Measurements from ENCODE around the gene NCAPD3. TPM values are rescaled to one million over a fixed set of nuclear protein-coding genes. Genes with fewer than 3 reads are reported as not detected.

NCAPD3 gene
- total and polyA plus RNA-seq, 2 experiments from 2014 or later: 13.3 to 16.3 TPM

DNA sequence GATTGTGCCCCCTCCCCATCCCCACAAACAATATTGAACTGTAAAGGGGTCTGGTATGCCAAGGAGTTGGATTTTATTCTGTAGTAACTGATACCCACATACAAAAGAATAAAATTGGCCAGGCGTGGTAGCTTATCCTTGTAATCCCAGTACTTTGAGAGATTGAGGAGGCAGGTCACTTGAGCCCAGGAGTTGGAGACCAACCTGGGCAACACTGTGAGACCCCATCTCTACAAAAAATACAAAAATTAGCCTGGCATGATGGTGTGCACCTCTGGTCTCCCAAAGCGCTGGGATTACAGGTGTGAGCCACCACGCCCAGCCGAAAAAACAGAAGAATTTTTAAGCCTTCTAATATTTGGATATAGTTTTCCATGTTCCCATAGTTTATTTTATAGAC is 48.2 kb upstream of the NCAPD3 start:
- TF ChIP-seq EZH2 (IDR thresholded peaks at IDR 0.05; ENCODE audit: insufficient read depth, poor library complexity, severe bottlenecking) (no peak), EZH2phosphoT487 (IDR thresholded peaks at IDR 0.05; ENCODE audit: insufficient read depth, low read depth) (no peak)
- H4K20me1 ChIP-seq (ENCODE audit: insufficient read depth): no peaks in the 10 kb centered on the region
- no peak overlapping the region for H3K4me3 ChIP-seq
- H3K27ac ChIP-seq: no peak overlapping the region
- no peak overlapping the region for H3K9ac ChIP-seq
- H3K79me2 ChIP-seq (ENCODE audit: insufficient read depth): no peaks in the 10 kb centered on the region
- no peaks in the 10 kb centered on the region for H3K9me3 ChIP-seq (ENCODE audit: low read depth)
- H3K4me1 ChIP-seq (ENCODE audit: insufficient read depth): peaks cover 6% of the 10 kb centered on the region
- no peak for DNase-seq
- no peak overlapping the region for H3K4me2 ChIP-seq (ENCODE audit: unreplicated experiment)
- no peak overlapping the region for H2AFZ ChIP-seq
- H3K36me3 ChIP-seq (ENCODE audit: low read depth): no peaks in the 10 kb centered on the region
- H3K9me2 ChIP-seq (ENCODE audit: insufficient read depth): no peaks in the 10 kb centered on the region
- H3K27me3 ChIP-seq (replicated peaks; ENCODE audit: insufficient read depth): peaks cover 56% of the 10 kb centered on the region
- in situ Hi-C loops (cut with MboI): no loop called here
- 80% methylated on average over 4 of the region's 4 CpGs for WGBS, 2 experiments (ENCODE audit: low coverage in 1 of 2, low lambda C conversion rate in 2 of 2, missing lambda C conversion rate in 2 of 2)
- H3F3A ChIP-seq (ENCODE audit: insufficient read depth): peaks cover 8% of the 10 kb centered on the region

GRCh38 chr11:134270250-134270714 is 46.5 kb upstream of the NCAPD3 start:
- H3K9ac ChIP-seq: no peak overlapping the region
- H4K20me1 ChIP-seq (ENCODE audit: insufficient read depth): no peaks in the 10 kb centered on the region
- H3K4me2 ChIP-seq (ENCODE audit: unreplicated experiment): no peak overlapping the region
- H3F3A ChIP-seq (ENCODE audit: insufficient read depth): peaks cover 25% of the 10 kb centered on the region
- no peak overlapping the region for H2AFZ ChIP-seq
- H3K27ac ChIP-seq: no peak overlapping the region
- H3K79me2 ChIP-seq (ENCODE audit: insufficient read depth): no peaks in the 10 kb centered on the region
- H3K9me3 ChIP-seq (ENCODE audit: low read depth): no peaks in the 10 kb centered on the region
- no peaks in the 10 kb centered on the region for H3K36me3 ChIP-seq (ENCODE audit: low read depth)
- 44 to 52% methylated on average over 5 of the region's 5 CpGs for WGBS, 2 experiments (ENCODE audit: low coverage in 1 of 2, low lambda C conversion rate in 2 of 2, missing lambda C conversion rate in 2 of 2)
- H3K4me1 ChIP-seq (ENCODE audit: insufficient read depth): peaks cover 18% of the 10 kb centered on the region
- no peak for DNase-seq
- TF ChIP-seq EZH2phosphoT487 (IDR thresholded peaks at IDR 0.05; ENCODE audit: insufficient read depth, low read depth): no peak
- TF ChIP-seq EZH2 (IDR thresholded peaks at IDR 0.05; ENCODE audit: insufficient read depth, poor library complexity, severe bottlenecking): no peak
- no peak overlapping the region for H3K4me3 ChIP-seq
- no peaks in the 10 kb centered on the region for H3K9me2 ChIP-seq (ENCODE audit: insufficient read depth)
- peaks cover 40% of the 10 kb centered on the region for H3K27me3 ChIP-seq (replicated peaks; ENCODE audit: insufficient read depth)
- in situ Hi-C loops (cut with MboI): no loop called here

GRCh38 chr11:134267966-134268365 is 44.2 kb upstream of the NCAPD3 start:
- no peaks in the 10 kb centered on the region for H3K9me2 ChIP-seq (ENCODE audit: insufficient read depth)
- no peaks in the 10 kb centered on the region for H3K9me3 ChIP-seq (ENCODE audit: low read depth)
- H3K4me2 ChIP-seq (ENCODE audit: unreplicated experiment): no peak overlapping the region
- no peak overlapping the region for H2AFZ ChIP-seq
- H4K20me1 ChIP-seq (ENCODE audit: insufficient read depth): no peaks in the 10 kb centered on the region
- H3K9ac ChIP-seq: no peak overlapping the region
- no peak for DNase-seq
- H3F3A ChIP-seq (ENCODE audit: insufficient read depth): peaks cover 26% of the 10 kb centered on the region
- H3K4me1 ChIP-seq (ENCODE audit: insufficient read depth): peaks cover 18% of the 10 kb centered on the region
- in situ Hi-C loops (cut with MboI): no loop called here
- no peaks in the 10 kb centered on the region for H3K79me2 ChIP-seq (ENCODE audit: insufficient read depth)
- no peaks in the 10 kb centered on the region; the same call in 1 of the 2 replicates for H3K36me3 ChIP-seq (ENCODE audit: low read depth)
- peaks cover 17% of the 10 kb centered on the region for H3K27me3 ChIP-seq (replicated peaks; ENCODE audit: insufficient read depth)
- WGBS, 2 experiments (ENCODE audit: low coverage in 1 of 2, low lambda C conversion rate in 2 of 2, missing lambda C conversion rate in 2 of 2): 94 to 95% methylated on average over 11 of the region's 11 CpGs
- no peak for TF ChIP-seq EZH2phosphoT487 (IDR thresholded peaks at IDR 0.05; ENCODE audit: insufficient read depth, low read depth)
- TF ChIP-seq EZH2 (IDR thresholded peaks at IDR 0.05; ENCODE audit: insufficient read depth, poor library complexity, severe bottlenecking): no peak
- no peak overlapping the region for H3K27ac ChIP-seq
- no peak overlapping the region for H3K4me3 ChIP-seq

DNA sequence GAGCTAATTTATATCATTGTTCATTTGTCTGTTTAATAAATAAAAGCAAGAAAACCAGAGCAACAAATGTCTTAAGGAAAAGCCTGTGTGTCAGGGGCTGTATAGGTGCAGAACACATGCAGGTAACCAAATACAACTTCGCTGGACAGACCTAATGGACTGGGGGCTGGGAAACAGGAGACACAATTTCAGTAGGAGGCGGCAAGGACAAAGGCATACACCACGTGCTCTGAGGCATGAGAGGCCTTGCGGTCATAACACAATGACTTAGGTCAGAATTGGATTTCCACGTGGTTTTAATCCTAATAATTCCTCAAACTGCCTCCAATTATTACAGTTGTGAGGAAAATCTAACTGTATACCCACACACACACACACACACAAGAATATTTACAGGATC is 43.7 kb upstream of the NCAPD3 start:
- Histone ChIP-seq H3K27me3 (replicated peaks; ENCODE audit: insufficient read depth) (peaks cover 12% of the 10 kb centered on the region; the same call in 1 of the 2 replicates), H3F3A (ENCODE audit: insufficient read depth) (peaks cover 26% of the 10 kb centered on the region), H2AFZ (no peak overlapping the region), H3K9me2 (ENCODE audit: insufficient read depth) (no peaks in the 10 kb centered on the region), H3K4me2 (ENCODE audit: unreplicated experiment) (peak overlapping the region; percentile 43), H3K9me3 (ENCODE audit: low read depth) (no peaks in the 10 kb centered on the region), H3K27ac (peak overlapping the region; percentile 53; the same call in 1 of the 2 replicates), H3K4me1 (ENCODE audit: insufficient read depth) (peaks cover 18% of the 10 kb centered on the region), H3K36me3 (ENCODE audit: low read depth) (no peaks in the 10 kb centered on the region; the same call in 1 of the 2 replicates), H3K4me3 (no peak overlapping the region), H4K20me1 (ENCODE audit: insufficient read depth) (no peaks in the 10 kb centered on the region), H3K79me2 (ENCODE audit: insufficient read depth) (no peaks in the 10 kb centered on the region), H3K9ac (no peak overlapping the region)
- DNase-seq: no peak
- TF ChIP-seq EZH2phosphoT487 (IDR thresholded peaks at IDR 0.05; ENCODE audit: insufficient read depth, low read depth) (no peak), EZH2 (IDR thresholded peaks at IDR 0.05; ENCODE audit: insufficient read depth, poor library complexity, severe bottlenecking) (no peak)
- in situ Hi-C loops (cut with MboI): no loop called here
- WGBS, 2 experiments (ENCODE audit: low coverage in 1 of 2, low lambda C conversion rate in 2 of 2, missing lambda C conversion rate in 2 of 2): 85 to 90% methylated on average over 5 of the region's 5 CpGs

All from GM23248 (cell line).